DOHH2 (cell line): ENCODE measurements around the gene ZNF20.

ENCODE experiments used
- CTCF ChIP-seq: fragments of 200-600 bp; sonication (generic); IDR thresholded peaks from one replicate; pipeline ENCODE4 v1.5.1; 2014; ENCODE audit warnings: antibody characterized with exemption, mild to moderate bottlenecking, low read depth, low read length; ENCODE audit not compliant: poor library complexity, severe bottlenecking
- EZH2phosphoT487 ChIP-seq: fragments of 200-600 bp; sonication (generic); IDR thresholded peaks from 2 replicates; pipeline ENCODE4 v1.6.1; 2017; ENCODE audit warnings: borderline replicate concordance, mild to moderate bottlenecking, antibody characterized with exemption, low read length, moderate library complexity, mixed read lengths

GRCh38 chr19:12139885-12140544 lies at the start of gene ZNF20:
- TF ChIP-seq CTCF, result no peak
- TF ChIP-seq EZH2phosphoT487, result no peak
